HepG2 (cell line): ENCODE measurements around the gene ACSL6. TPM values are rescaled to one million over a fixed set of nuclear protein-coding genes. Genes with fewer than 3 reads are reported as not detected.
A peak's percentile ranks its signal among the peaks of the same experiment; 100 is the strongest.

Experiments used
- MED13 ChIP-seq: sonication (generic); formaldehyde crosslinking; IDR thresholded peaks from 2 replicates; pipeline ENCODE4 v1.5.0; 2020; ENCODE audit warnings: missing genetic modification reagents
- MYC ChIP-seq: sonication (generic); formaldehyde crosslinking; IDR thresholded peaks from 2 replicates; pipeline ENCODE4 v1.9.0; 2021; ENCODE audit warnings: missing genetic modification reagents, borderline replicate concordance
- PAF1 ChIP-seq: IDR thresholded peaks from 2 replicates; pipeline ENCODE4 v1.6.1; 2016; ENCODE audit warnings: missing genetic modification reagents, missing compliant biosample characterization
- RXRA ChIP-seq: sonication (generic); formaldehyde crosslinking; IDR thresholded peaks from 2 replicates; pipeline ENCODE4 v1.5.1; 2020; ENCODE audit warnings: missing genetic modification reagents
- SP1 ChIP-seq, 2 experiments: fragments of 450-650 bp in 1 of 2; sonication (generic) in 1 of 2; formaldehyde crosslinking in 1 of 2; IDR thresholded peaks; 2 replicates each; pipeline versions ENCODE4 v1.4.0 to v1.6.1; 2016 to 2020; ENCODE audit warnings: missing genetic modification reagents in 1 of 2
- TARDBP ChIP-seq: sonication (generic); formaldehyde crosslinking; IDR thresholded peaks from 2 replicates; pipeline ENCODE4 v1.8.0; 2022; ENCODE audit warnings: mild to moderate bottlenecking, missing genetic modification reagents
- TBX3 ChIP-seq: fragments of 450-650 bp; IDR thresholded peaks from 2 replicates; pipeline ENCODE4 v1.6.1; 2017; ENCODE audit warnings: antibody characterized with exemption, mild to moderate bottlenecking, inconsistent platforms, borderline replicate concordance
- ZNF10 ChIP-seq: sonication (generic); formaldehyde crosslinking; IDR thresholded peaks from 2 replicates; pipeline ENCODE4 v1.4.0; 2020; ENCODE audit warnings: mild to moderate bottlenecking, low read depth, missing genetic modification reagents, borderline replicate concordance
- ZNF660 ChIP-seq: sonication (generic); formaldehyde crosslinking; IDR thresholded peaks from 2 replicates; pipeline ENCODE4 v1.5.1; 2020; ENCODE audit warnings: mild to moderate bottlenecking, low read depth, missing genetic modification reagents, borderline replicate concordance
- ZNF709 ChIP-seq: sonication (generic); formaldehyde crosslinking; IDR thresholded peaks from 2 replicates; pipeline ENCODE4 v1.5.0; 2020; ENCODE audit warnings: mild to moderate bottlenecking, missing genetic modification reagents
- ZNF724P ChIP-seq: sonication (generic); formaldehyde crosslinking; IDR thresholded peaks from 2 replicates; pipeline ENCODE4 v1.8.0; 2022; ENCODE audit warnings: missing genetic modification reagents, borderline replicate concordance
- ZNF772 ChIP-seq: sonication (generic); formaldehyde crosslinking; IDR thresholded peaks from 2 replicates; pipeline ENCODE4 v1.5.0; 2020; ENCODE audit warnings: mild to moderate bottlenecking, missing genetic modification reagents
- polyA plus RNA-seq, 8 experiments: library from polyadenylated mRNA; depleted of rRNA in 3 of 8; stranded (reverse) in 7 of 8; unstranded in 1 of 8; fragments of >200 nt; fragmentation: Illumina TruSeq in 4 of 8; extraction: Trizol in 4 of 8; gene quantifications; 2 replicates each; pipeline versions ENCODE4 v1.2.1 to v1.2.3, GENCODE V29; 2011 to 2016; ENCODE audit warnings: low read depth in 4 of 8, missing spikeins in 1 of 8, mixed read lengths in 1 of 8; ENCODE audit not compliant: insufficient read depth in 1 of 8
- total RNA-seq, 5 experiments: library from RNA; depleted of rRNA; stranded (reverse); fragments of >200 nt; fragmentation: Illumina TruSeq; extraction: Trizol; gene quantifications; 2 replicates each; pipeline ENCODE4 v1.2.3, GENCODE V29; 2016; ENCODE audit warnings: low read depth in 1 of 5
- TF ChIP-seq, protein P1 (sequence below): sonication (generic); formaldehyde crosslinking; IDR thresholded peaks from 2 replicates; pipeline ENCODE4 v1.5.0; 2020; ENCODE audit warnings: missing genetic modification reagents
- TF ChIP-seq, protein P2 (sequence below): sonication (generic); formaldehyde crosslinking; IDR thresholded peaks from 2 replicates; pipeline ENCODE4 v1.8.1; 2022; ENCODE audit warnings: low read depth, mild to moderate bottlenecking, missing genetic modification reagents
- TF ChIP-seq, protein P3 (sequence below): IDR thresholded peaks from 2 replicates; pipeline ENCODE4 v1.6.1; 2016; ENCODE audit warnings: missing genetic modification reagents, missing compliant biosample characterization
- TF ChIP-seq, protein P4 (sequence below): sonication (generic); formaldehyde crosslinking; IDR thresholded peaks from 2 replicates; pipeline ENCODE4 v1.4.0; 2020; ENCODE audit warnings: missing genetic modification reagents
- TF ChIP-seq, protein P5 (sequence below): sonication (generic); formaldehyde crosslinking; IDR thresholded peaks from 2 replicates; pipeline ENCODE4 v1.9.0; 2021; ENCODE audit warnings: missing genetic modification reagents, borderline replicate concordance

Gene ACSL6
- total and polyA plus RNA-seq, 2 of the 13 experiments (the other 11 are each of a cell fraction or from before 2014, with no cell fraction given): 3.7 to 3.8 TPM

DNA sequence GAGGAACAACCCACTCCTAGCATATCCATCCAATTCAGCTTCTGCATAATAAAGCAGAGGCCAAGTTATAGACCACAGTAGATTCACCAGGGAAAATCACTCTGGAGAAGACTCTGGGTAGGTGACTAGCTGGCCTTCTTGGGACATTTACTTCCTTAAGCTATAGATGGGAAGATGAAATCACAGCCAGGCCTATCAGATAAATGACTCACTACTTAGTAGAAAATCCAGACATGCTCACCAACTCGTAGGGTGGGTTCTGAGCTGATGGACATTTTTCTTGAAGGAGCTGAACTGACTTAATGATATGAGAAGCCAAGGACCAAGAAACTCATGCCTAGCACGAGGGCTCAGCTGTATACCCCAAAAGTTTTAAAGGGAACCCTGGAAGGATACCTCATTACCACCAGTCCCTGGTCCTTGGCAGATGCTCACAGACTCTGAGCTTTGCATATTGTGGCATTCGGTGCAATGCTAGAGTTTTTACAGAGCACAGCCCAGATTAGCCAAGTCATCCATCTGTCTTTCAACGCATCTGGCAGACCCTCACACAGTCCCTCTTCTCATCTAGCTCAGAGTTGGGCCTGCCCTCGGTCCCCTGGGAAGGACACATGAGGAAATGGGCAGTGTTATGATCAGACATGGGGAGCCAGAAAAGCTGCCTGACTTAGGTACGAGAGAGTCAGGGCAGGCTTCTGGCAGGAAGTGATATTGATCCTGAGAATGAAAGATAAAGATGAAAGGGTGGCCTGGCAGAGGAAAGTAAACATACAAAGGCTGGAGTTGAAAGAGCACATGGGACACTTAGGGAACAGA, 15.0 kb downstream of the ACSL6 start (continued):
- TF ChIP-seq, protein P1, sequence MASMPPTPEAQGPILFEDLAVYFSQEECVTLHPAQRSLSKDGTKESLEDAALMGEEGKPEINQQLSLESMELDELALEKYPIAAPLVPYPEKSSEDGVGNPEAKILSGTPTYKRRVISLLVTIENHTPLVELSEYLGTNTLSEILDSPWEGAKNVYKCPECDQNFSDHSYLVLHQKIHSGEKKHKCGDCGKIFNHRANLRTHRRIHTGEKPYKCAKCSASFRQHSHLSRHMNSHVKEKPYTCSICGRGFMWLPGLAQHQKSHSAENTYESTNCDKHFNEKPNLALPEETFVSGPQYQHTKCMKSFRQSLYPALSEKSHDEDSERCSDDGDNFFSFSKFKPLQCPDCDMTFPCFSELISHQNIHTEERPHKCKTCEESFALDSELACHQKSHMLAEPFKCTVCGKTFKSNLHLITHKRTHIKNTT (CRISPR knock-in tag): no peak
- peak; percentile 72 for TF ChIP-seq MYC (CRISPR knock-in tag)
- TF ChIP-seq MED13 (CRISPR knock-in tag): peak; percentile 31; the same call in 1 of the 2 replicates
- TF ChIP-seq ZNF660: no peak
- TF ChIP-seq, protein P2, sequence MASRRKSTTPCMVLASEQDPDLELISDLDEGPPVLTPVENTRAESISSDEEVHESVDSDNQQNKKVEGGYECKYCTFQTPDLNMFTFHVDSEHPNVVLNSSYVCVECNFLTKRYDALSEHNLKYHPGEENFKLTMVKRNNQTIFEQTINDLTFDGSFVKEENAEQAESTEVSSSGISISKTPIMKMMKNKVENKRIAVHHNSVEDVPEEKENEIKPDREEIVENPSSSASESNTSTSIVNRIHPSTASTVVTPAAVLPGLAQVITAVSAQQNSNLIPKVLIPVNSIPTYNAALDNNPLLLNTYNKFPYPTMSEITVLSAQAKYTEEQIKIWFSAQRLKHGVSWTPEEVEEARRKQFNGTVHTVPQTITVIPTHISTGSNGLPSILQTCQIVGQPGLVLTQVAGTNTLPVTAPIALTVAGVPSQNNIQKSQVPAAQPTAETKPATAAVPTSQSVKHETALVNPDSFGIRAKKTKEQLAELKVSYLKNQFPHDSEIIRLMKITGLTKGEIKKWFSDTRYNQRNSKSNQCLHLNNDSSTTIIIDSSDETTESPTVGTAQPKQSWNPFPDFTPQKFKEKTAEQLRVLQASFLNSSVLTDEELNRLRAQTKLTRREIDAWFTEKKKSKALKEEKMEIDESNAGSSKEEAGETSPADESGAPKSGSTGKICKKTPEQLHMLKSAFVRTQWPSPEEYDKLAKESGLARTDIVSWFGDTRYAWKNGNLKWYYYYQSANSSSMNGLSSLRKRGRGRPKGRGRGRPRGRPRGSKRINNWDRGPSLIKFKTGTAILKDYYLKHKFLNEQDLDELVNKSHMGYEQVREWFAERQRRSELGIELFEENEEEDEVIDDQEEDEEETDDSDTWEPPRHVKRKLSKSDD: no peak
- no peak for TF ChIP-seq ZNF772 (CRISPR knock-in tag)
- peak; percentile 66; the same call in 1 of the 2 replicates for TF ChIP-seq TBX3
- TF ChIP-seq, protein P3, sequence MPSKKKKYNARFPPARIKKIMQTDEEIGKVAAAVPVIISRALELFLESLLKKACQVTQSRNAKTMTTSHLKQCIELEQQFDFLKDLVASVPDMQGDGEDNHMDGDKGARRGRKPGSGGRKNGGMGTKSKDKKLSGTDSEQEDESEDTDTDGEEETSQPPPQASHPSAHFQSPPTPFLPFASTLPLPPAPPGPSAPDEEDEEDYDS (CRISPR knock-in tag): peak; percentile 48
- TF ChIP-seq TARDBP (CRISPR knock-in tag): peak; percentile 80; the same call in 1 of the 2 replicates
- peak; percentile 71; the same call in 1 of the 2 replicates for TF ChIP-seq RXRA (CRISPR knock-in tag)
- no peak for TF ChIP-seq ZNF709 (CRISPR knock-in tag)
- no peak for TF ChIP-seq SP1 (IDR thresholded peaks at IDR 0.05)
- TF ChIP-seq SP1 (CRISPR knock-in tag; IDR thresholded peaks at IDR 0.05): no peak; the same call in 1 of the 2 replicates
- TF ChIP-seq, protein P4, sequence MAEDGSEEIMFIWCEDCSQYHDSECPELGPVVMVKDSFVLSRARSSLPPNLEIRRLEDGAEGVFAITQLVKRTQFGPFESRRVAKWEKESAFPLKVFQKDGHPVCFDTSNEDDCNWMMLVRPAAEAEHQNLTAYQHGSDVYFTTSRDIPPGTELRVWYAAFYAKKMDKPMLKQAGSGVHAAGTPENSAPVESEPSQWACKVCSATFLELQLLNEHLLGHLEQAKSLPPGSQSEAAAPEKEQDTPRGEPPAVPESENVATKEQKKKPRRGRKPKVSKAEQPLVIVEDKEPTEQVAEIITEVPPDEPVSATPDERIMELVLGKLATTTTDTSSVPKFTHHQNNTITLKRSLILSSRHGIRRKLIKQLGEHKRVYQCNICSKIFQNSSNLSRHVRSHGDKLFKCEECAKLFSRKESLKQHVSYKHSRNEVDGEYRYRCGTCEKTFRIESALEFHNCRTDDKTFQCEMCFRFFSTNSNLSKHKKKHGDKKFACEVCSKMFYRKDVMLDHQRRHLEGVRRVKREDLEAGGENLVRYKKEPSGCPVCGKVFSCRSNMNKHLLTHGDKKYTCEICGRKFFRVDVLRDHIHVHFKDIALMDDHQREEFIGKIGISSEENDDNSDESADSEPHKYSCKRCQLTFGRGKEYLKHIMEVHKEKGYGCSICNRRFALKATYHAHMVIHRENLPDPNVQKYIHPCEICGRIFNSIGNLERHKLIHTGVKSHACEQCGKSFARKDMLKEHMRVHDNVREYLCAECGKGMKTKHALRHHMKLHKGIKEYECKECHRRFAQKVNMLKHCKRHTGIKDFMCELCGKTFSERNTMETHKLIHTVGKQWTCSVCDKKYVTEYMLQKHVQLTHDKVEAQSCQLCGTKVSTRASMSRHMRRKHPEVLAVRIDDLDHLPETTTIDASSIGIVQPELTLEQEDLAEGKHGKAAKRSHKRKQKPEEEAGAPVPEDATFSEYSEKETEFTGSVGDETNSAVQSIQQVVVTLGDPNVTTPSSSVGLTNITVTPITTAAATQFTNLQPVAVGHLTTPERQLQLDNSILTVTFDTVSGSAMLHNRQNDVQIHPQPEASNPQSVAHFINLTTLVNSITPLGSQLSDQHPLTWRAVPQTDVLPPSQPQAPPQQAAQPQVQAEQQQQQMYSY: no peak
- TF ChIP-seq ZNF10 (CRISPR knock-in tag): no peak
- no peak for TF ChIP-seq PAF1 (CRISPR knock-in tag)
- TF ChIP-seq ZNF724P: no peak
- TF ChIP-seq, protein P5, sequence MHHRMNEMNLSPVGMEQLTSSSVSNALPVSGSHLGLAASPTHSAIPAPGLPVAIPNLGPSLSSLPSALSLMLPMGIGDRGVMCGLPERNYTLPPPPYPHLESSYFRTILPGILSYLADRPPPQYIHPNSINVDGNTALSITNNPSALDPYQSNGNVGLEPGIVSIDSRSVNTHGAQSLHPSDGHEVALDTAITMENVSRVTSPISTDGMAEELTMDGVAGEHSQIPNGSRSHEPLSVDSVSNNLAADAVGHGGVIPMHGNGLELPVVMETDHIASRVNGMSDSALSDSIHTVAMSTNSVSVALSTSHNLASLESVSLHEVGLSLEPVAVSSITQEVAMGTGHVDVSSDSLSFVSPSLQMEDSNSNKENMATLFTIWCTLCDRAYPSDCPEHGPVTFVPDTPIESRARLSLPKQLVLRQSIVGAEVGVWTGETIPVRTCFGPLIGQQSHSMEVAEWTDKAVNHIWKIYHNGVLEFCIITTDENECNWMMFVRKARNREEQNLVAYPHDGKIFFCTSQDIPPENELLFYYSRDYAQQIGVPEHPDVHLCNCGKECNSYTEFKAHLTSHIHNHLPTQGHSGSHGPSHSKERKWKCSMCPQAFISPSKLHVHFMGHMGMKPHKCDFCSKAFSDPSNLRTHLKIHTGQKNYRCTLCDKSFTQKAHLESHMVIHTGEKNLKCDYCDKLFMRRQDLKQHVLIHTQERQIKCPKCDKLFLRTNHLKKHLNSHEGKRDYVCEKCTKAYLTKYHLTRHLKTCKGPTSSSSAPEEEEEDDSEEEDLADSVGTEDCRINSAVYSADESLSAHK (CRISPR knock-in tag): no peak
